ENCODE results near the gene COG7.
"Not testable (repeated sequence)": the region's sequence is repeated elsewhere in the genome, so short reads cannot be mapped to it uniquely, and the experiment has no call there.

DNA sequence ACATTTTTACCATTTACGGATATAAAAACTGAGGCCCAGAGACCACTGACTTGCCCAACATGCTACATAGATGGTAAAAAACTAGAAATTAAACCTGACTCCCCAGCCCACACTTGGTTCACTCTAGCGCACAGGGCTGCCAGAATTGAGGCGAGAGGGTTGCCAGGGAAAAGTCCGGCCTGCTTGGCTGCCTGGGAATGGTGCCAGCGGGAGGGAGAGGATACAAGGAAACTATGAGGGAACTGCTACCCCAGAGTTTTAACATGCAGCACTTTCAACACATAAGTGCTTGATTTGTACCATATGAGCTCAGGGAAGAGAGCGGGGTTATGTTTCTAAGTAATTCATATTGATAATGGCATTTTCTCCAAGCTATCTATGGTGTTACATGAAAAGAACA, 10.0 kb upstream of the COG7 start:
- TF ChIP-seq, protein P1, sequence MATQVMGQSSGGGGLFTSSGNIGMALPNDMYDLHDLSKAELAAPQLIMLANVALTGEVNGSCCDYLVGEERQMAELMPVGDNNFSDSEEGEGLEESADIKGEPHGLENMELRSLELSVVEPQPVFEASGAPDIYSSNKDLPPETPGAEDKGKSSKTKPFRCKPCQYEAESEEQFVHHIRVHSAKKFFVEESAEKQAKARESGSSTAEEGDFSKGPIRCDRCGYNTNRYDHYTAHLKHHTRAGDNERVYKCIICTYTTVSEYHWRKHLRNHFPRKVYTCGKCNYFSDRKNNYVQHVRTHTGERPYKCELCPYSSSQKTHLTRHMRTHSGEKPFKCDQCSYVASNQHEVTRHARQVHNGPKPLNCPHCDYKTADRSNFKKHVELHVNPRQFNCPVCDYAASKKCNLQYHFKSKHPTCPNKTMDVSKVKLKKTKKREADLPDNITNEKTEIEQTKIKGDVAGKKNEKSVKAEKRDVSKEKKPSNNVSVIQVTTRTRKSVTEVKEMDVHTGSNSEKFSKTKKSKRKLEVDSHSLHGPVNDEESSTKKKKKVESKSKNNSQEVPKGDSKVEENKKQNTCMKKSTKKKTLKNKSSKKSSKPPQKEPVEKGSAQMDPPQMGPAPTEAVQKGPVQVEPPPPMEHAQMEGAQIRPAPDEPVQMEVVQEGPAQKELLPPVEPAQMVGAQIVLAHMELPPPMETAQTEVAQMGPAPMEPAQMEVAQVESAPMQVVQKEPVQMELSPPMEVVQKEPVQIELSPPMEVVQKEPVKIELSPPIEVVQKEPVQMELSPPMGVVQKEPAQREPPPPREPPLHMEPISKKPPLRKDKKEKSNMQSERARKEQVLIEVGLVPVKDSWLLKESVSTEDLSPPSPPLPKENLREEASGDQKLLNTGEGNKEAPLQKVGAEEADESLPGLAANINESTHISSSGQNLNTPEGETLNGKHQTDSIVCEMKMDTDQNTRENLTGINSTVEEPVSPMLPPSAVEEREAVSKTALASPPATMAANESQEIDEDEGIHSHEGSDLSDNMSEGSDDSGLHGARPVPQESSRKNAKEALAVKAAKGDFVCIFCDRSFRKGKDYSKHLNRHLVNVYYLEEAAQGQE (IDR thresholded peaks at IDR 0.05; ENCODE audit: low read depth) = not testable (repeated sequence)
- TF ChIP-seq SP1 (IDR thresholded peaks at IDR 0.05; ENCODE audit: low read depth); EZH2 (IDR thresholded peaks at IDR 0.05); POLR2A (IDR thresholded peaks at IDR 0.05; ENCODE audit: borderline replicate concordance, extremely low read depth, insufficient read depth, insufficient read length); CEBPB (IDR thresholded peaks at IDR 0.05; ENCODE audit: low read depth); POLR2AphosphoS5 (IDR thresholded peaks at IDR 0.05; ENCODE audit: low read depth, low read length); FOSL1 (IDR thresholded peaks at IDR 0.05; ENCODE audit: low read depth); EZH2phosphoT487 (IDR thresholded peaks at IDR 0.05; ENCODE audit: borderline replicate concordance); YY1 (IDR thresholded peaks at IDR 0.05; ENCODE audit: extremely low read depth, insufficient replicate concordance, low read depth, low read length); SRF (IDR thresholded peaks at IDR 0.05; ENCODE audit: low read depth); RAD21 (IDR thresholded peaks at IDR 0.05; ENCODE audit: low read depth); EGR1 (IDR thresholded peaks at IDR 0.05; ENCODE audit: low read depth): not testable (repeated sequence)
- TF ChIP-seq, protein P2, sequence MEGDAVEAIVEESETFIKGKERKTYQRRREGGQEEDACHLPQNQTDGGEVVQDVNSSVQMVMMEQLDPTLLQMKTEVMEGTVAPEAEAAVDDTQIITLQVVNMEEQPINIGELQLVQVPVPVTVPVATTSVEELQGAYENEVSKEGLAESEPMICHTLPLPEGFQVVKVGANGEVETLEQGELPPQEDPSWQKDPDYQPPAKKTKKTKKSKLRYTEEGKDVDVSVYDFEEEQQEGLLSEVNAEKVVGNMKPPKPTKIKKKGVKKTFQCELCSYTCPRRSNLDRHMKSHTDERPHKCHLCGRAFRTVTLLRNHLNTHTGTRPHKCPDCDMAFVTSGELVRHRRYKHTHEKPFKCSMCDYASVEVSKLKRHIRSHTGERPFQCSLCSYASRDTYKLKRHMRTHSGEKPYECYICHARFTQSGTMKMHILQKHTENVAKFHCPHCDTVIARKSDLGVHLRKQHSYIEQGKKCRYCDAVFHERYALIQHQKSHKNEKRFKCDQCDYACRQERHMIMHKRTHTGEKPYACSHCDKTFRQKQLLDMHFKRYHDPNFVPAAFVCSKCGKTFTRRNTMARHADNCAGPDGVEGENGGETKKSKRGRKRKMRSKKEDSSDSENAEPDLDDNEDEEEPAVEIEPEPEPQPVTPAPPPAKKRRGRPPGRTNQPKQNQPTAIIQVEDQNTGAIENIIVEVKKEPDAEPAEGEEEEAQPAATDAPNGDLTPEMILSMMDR (IDR thresholded peaks at IDR 0.05 in 2 of 3, conservative IDR thresholded peaks at IDR 0.05 in 1 of 3; ENCODE audit: borderline replicate concordance in 1 of 3, insufficient read depth in 1 of 3, low read depth in 2 of 3, low read length in 2 of 3) = not testable (repeated sequence)
- TF ChIP-seq, protein P3, sequence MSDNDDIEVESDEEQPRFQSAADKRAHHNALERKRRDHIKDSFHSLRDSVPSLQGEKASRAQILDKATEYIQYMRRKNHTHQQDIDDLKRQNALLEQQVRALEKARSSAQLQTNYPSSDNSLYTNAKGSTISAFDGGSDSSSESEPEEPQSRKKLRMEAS (IDR thresholded peaks at IDR 0.05) = not testable (repeated sequence)

All from HCT116 (cell line).